DMS79 treated with DMSO at 0.1 percent for 48 hours (cell line): ENCODE results near the gene TSEN54.
"Not testable (repeated sequence)": the region's sequence is repeated elsewhere in the genome, so short reads cannot be mapped to it uniquely, and the experiment has no call there.

ENCODE experiments used
- DNase-seq: peaks from one replicate; lab custom pipeline; 2025; lab: John Stamatoyannopoulos, UW

TSEN54 gene

DNA sequence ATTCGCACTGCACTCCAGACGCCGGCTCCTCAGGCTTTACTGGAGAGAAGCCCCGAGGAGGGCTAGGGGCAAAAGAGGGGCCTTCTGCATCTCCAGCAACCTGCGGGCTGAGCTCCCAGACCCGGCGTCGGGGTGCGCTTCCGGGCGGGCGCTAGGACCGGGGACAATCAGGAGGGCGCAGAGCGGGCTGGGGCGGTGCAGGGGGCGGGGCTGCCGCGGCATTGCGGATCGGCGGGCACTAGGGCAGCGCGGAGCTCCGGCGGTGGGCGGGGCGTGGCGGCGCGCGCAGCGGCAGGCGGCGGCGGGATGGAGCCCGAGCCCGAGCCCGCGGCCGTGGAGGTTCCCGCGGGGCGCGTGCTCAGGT is at the start of gene TSEN54:
TSS of gene TSEN54 (plus strand) at position 274 of the 364 bp plus-strand sequence. CDS start at position 307, 33 bp downstream.
- DNase-seq = peak; percentile 57

DNA sequence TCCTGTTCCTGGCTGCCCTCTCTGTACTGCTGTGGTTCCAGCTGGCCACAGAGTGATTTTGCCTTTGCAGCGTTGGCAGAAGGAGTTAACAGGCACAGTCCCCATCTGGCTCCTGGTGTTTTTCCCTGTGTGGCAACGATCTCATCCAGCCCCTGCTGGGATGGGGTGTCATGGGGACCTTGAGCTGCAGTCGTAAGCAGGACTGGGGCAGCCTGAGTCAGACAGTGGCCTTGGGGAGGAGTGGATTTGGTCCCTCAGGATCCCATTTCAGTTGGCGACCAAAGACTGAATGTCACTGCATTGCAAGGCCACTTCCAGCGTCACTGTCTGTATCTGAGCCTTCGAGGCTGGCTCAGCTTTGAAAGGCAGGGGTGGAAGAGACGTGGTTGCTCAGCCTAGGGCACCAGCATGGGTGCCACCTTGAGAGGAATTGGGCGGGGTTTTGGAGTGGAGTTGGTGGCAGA is 48.0 kb upstream of the TSEN54 start:
- no peak for DNase-seq

DNA sequence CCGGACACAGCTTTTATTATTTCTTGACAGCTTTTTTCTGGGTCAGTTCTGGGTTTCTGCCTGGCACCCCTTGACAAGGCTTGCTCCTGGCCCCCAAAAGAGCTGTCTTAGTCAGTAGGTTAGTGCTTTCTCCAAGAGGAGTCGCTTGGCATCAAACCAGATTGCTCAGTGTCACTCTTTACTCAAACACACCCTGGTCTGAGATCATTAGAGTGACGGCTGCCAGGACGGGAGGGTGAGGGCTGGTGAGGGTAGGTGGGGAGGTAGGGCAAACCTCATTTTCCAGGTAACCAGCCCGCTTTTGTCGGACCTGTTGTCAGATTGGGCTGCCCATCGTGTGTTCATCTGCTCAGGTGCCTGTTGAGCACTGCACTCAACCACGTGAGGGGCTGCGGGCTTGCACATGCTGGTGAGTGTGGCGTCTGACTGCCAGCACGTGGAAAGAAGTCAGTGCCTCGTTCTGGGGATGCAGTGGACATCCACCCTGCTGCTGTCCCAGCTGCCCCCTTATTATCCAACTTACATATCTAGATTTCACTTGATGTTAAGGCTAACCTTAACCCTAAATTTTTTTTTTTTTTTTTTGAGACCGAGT is 47.5 kb upstream of the TSEN54 start:
- no peak for DNase-seq

DNA sequence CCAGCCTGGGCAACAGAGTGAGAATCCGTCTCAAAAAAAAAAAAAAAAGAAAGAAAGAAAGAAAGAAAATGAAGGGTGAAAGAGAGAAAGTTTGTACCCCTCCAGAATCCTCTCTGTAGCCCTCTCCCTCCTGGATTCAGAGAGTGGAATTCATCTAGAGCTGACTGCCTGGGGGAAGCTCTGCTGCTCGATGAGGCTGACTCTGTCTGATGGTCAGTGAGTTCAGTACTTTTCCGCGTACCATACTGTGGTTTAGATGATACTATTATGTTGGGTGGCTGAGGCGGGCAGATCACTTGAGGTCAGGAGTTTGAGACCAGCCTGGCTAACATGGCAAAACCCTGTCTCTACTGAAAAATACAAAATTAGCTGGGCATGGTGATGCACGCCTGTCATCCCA is 45.1 kb upstream of the TSEN54 start:
- no peak for DNase-seq

DNA sequence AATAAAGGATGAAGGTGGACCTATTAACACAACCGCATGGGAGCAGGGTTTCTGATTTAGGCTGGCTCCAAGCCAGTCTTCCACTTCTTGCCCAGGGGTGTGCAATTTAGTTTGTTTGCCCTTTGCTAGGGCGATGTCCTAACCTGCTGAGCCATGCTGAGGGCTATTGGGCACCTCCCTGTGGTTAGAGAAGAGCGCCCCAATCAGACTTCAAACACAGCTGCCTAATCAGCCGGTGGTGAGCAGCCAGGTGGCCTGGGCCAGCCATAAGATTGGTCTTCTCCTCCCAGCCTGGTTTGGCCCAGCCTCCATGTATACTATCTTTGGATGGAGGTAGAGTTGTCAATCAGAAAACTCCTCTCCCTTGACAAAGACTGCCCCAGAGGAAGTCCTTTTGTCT is 44.2 kb upstream of the TSEN54 start:
- peak; percentile 82 for DNase-seq

DNA sequence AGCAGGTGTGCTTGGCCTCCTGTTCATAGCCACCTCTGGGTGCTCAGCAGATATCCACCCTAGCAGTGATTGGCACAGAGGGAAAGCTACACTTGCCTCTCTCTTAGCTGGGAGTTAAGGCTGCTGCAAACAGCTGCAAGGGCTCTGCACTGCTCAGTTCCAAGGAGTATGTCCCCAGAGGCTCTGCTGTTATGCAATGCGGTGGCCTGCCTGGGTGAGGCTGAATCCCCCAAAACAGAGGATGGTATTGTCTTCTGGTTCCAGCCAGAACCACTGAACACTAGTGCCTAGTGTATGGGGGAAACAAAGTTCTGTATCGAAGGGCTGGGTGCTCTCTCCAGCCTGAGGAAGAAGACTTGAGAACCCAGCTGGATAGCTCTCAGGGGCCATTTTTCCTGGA is 43.1 kb upstream of the TSEN54 start:
- no peak for DNase-seq

DNA sequence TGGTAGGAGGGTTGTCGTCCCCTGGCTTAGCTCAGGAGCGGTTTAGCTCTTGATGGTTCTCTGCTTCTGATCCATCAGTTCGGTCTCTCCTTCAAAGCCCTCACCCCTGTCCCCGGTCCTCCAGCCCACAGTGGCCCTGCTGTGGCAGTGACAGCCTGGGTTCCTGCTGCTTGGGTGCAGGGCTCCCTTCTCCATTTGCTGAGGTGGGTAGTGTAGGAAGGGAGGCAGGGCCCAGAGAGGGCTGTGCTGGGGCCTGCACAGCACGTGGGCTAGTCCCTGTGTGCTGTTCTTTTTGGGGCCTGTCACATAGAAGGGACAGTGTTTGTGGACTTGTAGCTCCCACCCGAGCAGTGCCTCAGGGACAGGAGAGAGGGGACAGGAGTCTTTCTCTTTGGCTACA is 41.6 kb upstream of the TSEN54 start:
- DNase-seq = no peak

DNA sequence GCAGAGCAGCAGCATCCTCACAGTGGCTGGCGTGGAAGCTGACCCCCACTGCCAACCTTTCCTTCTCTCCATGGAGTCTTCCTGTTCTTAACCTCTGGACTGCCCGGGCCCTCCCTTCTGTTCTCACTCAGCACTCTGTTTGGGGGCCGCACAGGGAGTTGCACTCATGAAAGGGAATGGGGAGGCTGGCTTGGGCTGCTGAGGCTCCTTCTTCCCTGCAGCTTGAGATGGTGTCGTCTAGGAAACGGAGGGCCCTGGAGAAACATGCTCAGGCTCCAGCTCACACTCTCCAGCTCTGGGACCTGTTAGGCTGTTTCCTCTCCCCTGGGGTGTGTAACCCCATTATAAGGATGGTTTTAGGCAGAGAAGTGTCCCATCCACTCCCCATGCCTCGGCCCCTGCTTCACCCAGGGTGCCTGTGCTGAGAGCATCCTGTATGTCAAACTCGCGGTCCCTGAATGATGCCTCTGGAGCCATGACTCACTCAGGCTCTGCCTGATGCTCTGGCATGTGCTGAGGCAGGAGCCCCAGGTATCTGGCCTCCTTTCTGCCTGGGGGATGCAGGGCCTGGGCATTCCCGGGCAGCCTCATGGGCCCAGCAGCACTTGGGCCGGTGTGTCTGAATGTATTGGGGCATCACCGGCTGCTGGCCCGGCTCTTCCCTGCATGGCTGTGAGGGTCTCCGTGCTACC is 41.0 kb upstream of the TSEN54 start:
- no peak for DNase-seq

DNA sequence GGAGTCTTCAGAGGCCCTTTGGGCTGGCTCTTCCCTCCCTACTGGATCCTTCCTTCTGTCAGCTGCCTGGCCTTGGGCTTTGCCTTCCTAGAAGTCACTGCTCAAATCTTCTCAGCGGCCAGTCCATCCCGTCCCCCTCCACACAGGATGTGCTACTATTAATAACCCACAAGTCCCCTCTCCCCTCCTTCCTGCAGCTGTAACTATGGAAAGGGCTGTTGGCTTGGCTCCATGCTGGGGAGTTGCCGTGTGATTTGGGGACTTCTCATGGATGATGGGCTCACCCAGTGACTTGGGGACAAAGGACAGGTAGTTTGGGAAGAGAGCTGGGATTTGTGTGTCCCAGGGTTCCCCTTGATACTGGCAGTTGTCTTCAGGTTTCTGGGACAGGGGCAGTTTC is 40.5 kb upstream of the TSEN54 start:
- DNase-seq = no peak

DNA sequence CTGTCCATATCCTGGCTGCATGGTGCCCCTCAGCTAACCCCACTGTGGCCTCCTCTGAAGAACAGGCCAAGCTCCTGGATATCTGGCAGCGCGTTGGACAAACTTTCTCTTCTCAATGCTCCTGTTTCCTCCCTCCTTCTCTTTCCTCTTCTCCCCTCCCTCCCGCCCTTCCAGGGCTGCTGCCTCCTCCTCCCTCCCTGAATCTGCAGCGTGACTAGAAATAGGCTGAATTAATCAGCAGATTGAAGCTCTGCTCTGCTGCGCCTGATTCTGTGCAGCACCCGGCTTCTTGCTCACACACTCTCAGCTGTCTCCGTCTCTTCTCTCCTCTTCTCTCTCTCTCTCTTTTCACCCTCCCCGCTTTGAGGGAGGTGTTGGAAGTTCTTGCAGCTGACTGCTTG is 40.1 kb upstream of the TSEN54 start:
- DNase-seq = no peak

DNA sequence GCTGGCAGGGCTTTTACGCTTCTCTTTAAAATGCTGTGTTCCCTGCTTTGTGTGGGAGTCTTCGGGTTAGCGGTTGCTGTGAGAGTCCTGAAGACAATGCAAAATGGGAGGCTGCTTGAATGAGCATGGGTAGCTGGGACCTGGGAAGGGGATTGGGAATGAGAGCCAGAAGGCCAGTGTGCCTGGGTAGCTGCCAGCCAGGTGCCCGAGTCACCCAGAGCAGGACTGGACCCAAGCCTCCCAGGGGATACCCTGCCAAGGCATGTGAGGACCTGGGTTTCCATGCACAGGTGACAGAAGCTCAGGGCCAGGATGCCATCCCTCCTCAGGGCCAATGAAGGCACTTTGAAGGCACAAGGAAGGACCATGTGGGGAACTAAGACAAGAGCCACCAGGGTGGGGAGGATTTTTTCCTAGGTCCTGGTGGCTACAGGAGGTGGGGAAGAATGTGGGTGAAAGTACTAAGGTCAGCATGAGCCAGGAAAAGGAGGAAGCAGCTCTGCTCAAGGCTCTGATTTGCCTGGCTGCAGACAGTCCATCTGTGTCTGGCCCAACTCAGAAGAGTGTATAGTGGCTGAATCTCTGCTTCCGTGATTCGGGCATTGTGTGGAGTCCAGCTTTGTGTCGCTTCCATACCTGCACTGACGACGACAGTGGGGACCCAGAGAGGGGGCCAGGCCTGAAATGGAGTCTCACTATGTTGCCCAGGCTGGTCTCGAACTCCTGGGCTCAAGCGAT is 39.4 kb upstream of the TSEN54 start:
- no peak for DNase-seq

DNA sequence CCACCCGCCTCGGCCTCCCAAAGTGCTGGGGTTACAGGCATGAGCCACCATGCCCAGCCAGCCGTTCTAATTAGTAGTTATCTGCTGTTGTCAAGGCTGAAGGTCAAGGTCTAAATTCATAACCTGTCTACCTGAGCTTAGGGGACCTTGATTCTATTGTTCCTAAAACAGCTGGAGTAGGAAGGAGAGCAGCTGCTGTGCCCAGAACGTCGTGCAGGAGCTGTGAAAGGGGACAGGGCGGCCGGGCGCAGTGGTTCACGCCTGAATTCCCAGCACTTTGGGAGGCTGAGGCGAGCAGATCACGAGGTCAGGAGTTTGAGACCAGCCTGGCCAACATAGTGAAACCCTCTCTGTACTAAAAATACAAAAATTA is 38.9 kb upstream of the TSEN54 start:
- not testable (repeated sequence) for DNase-seq

DNA sequence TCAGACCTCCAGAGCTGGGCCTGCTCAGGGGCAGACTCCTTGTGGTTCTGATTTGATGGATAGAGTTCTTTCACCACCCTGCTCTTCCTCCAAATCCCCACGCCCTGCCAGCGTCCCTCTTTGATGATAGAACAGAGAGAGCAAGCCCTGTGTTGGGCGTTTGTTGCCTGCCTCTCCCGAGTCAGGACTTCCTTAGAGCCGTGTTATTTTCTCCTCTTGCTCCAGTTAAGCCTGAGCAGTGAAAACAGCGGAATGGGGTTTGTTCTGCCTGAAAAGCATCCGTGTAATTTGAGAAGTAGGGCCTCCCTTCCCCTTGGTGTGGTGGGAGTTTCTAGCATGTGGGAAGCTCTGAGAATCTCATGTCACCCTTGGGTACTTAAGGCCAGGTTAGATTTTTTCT is 37.8 kb upstream of the TSEN54 start:
- no peak for DNase-seq

DNA sequence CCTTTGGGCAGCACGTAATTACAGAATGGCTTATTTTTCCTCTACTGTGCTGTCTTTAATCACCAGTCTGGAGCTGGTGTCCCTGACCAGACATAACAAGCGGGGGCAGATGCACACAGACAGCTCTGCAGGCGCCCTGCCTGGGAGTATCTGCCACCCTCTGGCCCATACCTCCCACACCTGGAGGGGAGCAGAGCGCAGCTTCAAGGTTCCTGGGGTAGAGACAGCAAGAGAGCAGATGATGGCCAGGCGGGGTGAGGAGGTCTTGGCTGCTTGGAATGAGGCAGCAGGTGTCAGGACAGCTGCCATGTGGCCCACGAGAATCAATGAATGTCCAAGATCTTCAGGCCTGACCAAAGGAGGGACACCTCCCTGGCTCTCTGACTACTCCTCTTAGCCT is 36.0 kb upstream of the TSEN54 start:
- no peak for DNase-seq

DNA sequence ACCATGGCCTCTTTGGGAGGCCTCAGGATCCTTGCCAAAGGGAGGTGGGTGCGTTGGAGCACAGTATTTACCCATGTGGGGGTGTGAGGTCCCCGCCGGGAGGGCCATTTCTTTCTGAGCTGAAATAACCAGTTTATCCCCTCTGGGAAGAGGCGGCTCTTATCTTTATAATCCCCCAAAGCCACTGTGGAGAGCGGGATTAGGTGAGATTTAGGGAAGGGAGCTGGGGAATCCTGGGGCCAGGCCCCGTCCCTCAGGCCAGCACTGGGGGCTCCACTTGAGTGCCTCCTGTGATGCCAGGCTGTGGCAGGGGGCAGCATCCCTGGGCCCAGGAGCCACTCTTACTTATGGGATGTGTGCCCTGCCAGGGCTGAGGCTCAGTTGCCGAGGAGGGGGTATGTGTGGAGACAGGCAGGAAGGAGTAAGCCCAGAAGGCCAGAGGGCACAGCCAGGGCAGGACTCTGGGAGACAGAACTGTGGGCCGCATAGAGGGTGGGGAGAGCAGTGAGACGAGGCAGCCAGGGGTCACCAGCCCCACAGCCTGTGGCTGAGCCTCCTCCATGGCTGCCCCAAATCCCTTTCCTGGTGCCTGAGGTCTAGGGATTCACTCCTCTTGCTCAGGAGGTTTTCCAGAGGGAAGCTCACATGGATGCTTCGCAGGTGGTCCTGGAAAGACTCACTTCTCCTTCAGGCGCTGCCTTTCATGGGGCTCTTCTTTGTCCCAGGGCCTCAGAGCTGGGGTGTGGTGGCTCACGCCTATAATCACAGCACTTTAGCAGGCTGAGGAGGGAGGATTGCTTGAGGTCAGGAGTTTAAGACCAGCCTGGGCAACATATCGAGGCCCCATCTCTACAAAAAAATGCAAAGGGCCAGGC is 34.9 kb upstream of the TSEN54 start:
- no peak for DNase-seq

DNA sequence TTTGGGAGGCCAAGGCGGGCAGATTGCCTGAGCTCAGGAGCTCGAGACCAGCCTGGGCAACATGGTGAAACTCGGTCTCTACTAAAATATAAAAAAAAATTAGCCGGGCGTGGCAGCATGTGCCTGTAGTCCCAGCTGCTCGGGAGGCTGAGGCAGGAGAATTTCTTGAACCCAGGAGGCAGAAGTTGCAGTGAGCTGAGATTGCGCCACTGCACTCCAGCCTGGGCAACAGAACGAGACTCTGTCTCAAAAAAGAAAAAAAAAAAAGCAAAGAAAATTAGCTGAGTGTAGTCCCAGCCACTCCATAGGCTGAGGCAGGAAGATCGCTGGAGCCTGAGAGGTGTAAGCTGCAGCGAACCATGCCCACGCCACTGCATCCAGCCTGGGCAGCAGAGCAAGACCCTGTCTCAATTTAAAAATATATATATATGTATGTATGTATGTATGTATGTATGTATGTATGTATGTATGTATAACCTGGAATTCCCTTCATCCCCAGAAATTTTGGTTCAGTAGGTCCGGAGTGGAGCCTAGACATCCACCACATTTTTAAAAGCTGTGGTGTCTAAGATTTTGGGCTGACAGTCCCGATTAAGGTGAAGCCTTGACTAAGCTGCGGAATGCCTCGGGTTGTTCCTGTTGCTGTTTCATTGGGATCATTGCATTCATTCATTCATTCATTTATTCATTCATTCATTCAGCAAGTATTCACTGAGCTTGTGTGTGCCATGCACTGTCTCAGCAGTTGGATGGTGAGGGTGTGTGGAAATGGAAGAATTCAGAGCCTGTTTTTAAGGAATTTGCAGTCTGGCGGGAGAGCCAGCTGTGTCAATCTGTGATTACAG is 34.0 kb upstream of the TSEN54 start:
- DNase-seq = no peak

DNA sequence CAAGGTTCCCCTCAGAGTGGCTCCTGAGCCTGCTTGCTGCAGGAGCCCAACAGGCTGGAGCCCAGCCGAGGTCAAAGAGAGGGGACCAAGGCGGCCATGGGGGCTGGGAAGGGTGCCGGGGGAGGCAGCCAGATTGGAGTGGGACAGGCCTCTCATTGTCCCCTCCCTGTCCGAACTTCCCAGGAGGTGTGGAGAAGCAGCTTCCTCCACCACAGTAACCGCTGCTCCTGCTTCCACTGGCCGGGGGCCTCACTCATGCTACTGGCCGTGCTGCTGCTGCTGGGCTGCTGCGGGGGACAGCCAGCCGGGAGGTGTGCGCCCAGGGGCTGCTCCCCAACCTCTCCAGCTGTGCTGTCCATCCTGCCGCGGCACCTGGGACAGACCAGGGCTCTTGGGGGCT is 30.6 kb upstream of the TSEN54 start:
- DNase-seq = no peak

DNA sequence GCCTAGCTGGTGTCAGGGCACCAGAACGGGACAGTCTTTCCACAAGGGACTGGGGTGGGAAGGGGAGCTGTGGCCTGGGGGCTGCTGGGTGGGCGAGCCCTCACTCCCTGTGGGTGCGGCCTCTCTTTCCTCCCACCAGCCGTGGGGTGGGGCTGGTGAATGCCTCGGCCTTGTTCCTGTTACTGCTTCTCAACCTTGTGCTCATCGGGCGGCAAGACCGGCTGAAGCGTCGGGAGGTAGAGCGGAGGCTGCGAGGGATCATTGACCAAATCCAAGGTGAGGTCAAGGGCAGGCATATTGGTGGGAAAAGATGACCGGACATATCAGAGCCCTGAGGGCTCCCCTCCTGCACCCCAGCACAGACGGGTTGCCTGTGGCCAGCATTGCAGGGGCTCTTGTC is 30.2 kb upstream of the TSEN54 start:
- DNase-seq = no peak

DNA sequence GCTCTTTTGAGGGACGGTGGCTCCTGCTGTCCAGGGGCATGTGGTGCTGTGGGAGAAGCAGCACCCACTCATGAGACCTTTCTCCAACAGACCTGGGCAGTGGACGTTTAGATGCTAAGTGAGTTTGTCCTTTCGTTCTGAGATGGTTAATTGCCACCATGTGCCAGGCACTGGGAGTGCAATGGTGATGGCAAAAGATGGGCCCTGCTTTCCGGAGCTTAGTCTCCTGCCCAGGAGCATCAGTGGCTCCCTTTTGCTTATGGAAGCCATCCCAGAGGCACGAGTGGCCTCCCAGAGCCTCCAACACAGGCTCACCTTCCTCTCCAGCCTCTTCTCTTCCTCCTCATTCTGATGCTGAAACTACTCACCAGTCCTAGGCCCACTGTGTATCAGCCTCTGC is 29.4 kb upstream of the TSEN54 start:
- DNase-seq = no peak

DNA sequence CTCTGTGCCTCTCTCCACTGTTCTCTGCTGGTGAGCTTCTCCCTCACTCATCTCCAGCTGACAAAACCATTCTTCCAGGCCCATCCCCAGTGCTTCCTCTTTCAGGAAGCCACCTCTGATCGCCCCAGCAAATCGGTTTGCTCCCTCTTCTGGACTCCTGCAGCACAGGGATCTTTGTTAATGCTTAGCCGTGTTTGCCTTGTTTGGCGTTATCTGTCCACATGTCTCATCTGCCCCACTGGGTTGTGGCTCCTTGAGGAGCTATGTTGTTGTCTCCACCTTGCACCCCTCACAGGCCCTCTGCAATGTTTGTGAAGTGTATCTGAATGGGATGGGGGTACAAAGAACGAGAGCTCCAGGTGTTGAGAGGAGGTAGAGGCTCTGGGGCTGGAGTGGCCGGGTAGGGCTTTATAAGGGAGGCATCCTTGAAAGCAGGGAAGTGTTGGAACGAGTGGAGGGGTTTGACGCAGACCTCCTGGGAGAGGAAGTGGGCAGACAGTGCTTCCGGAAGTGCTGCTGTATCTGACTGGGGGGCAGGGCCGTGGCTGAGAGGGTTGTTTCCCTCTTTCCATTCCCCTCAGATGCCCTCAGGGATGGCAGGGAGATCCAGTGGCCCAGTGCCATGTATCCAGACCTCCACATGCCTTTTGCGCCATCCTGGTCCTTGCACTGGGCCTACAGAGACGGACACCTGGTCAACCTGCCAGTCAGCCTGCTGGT is 28.8 kb upstream of the TSEN54 start:
- DNase-seq = no peak
